GM12878 (cell line): ENCODE results near the gene PTTG2. TPM values are rescaled to one million over a fixed set of nuclear protein-coding genes. Genes with fewer than 3 reads are reported as not detected.

Source experiments
- ATAC-seq: fragments of 200-7000 bp; cut with Tn5 transposase; 3 replicates; pipeline ENCODE4 v1.9.1; 2020; ENCODE audit warnings: mild to moderate bottlenecking, moderate library complexity
- BruUV-seq: library from RNA; stranded (reverse); fragments of 400-500 nt; replicated peaks from 2 replicates; lab custom pipeline; 2021; lab: Mats Ljungman, UMichigan
- CTCF ChIA-PET: fragments of 300-600 bp; sonication (Branson Sonifier 250); formaldehyde crosslinking; extraction: SDS; loops from one replicate; lab custom pipeline; 2021; ENCODE audit warnings: inconsistent platforms; lab: Yijun Ruan, JAX
- POLR2A ChIA-PET: fragments of 350-600 bp; formaldehyde crosslinking; extraction: SDS; loops from one replicate; lab custom pipeline; 2021; ENCODE audit warnings: inconsistent platforms; lab: Charles Lee
- RAD21 ChIA-PET: fragments of 300-600 bp; sonication (Branson Sonifier 250); formaldehyde crosslinking; loops from one replicate; lab custom pipeline; 2023; ENCODE audit warnings: antibody characterized with exemption; ENCODE audit not compliant: unreplicated experiment; lab: Charles Lee
- SMC1A ChIA-PET: fragments of 300-600 bp; sonication (Branson Sonifier 250); formaldehyde crosslinking; loops from one replicate; lab custom pipeline; 2023; ENCODE audit not compliant: unreplicated experiment, uncharacterized antibody; lab: Charles Lee
- DNase-seq: peaks from one replicate; pipeline ENCODE4 v3.0.0-alpha.2; 2011; ENCODE audit warnings: low read depth, low spot score
- FAIRE-seq: peaks from 3 replicates; lab custom pipeline; 2011; peaks lifted over from hg19 to GRCh38; lab: Jason Lieb, UNC
- H2AFZ ChIP-seq: 2 replicates; pipeline ENCODE4 v1.6.0; 2011; ENCODE audit warnings: low read depth, low read length, control low read depth; ENCODE audit not compliant: control insufficient read depth
- H3K27ac ChIP-seq: 2 replicates; pipeline ENCODE4 v1.5.1; 2011; ENCODE audit warnings: control low read depth; ENCODE audit not compliant: control insufficient read depth, insufficient read depth
- H3K27me3 ChIP-seq, 2 experiments: replicated peaks in 1 of 2; 2 replicates each; pipeline versions ENCODE4 v1.6.0 to v1.6.1; 2011; ENCODE audit warnings: low read length in 1 of 2; ENCODE audit not compliant: control insufficient read depth in 2 of 2, insufficient read depth in 2 of 2
- H3K36me3 ChIP-seq, 2 experiments: 2 replicates each; pipeline ENCODE4 v1.5.1; 2011; ENCODE audit warnings: low read length in 1 of 2; ENCODE audit not compliant: control insufficient read depth in 2 of 2, insufficient read depth in 2 of 2
- H3K4me1 ChIP-seq: 2 replicates; pipeline ENCODE4 v1.6.1; 2011; ENCODE audit warnings: mild to moderate bottlenecking, low read length, moderate library complexity, mixed read lengths; ENCODE audit not compliant: control insufficient read depth, insufficient read depth
- H3K4me2 ChIP-seq: 2 replicates; pipeline ENCODE4 v1.6.0; 2011; ENCODE audit warnings: control low read depth; ENCODE audit not compliant: control insufficient read depth, insufficient read depth
- H3K4me3 ChIP-seq: fragments of 200-600 bp; sonication (generic); 2 replicates; pipeline ENCODE4 v1.5.1; 2016
- H3K79me2 ChIP-seq: 2 replicates; pipeline ENCODE4 v1.6.0; 2011; ENCODE audit warnings: low read length; ENCODE audit not compliant: control insufficient read depth, insufficient read depth
- H3K9ac ChIP-seq: 2 replicates; pipeline ENCODE4 v1.8.0; 2011; ENCODE audit warnings: low read length, control low read depth, mixed read lengths; ENCODE audit not compliant: control insufficient read depth, insufficient read depth
- H3K9me3 ChIP-seq: replicated peaks from 3 replicates; pipeline ENCODE4 v1.5.1; 2011; ENCODE audit warnings: mild to moderate bottlenecking, low read length; ENCODE audit not compliant: control insufficient read depth, insufficient read depth
- H4K20me1 ChIP-seq: 2 replicates; pipeline ENCODE4 v1.6.0; 2011; ENCODE audit not compliant: control insufficient read depth, insufficient read depth
- BACH1 ChIP-seq: fragments of 450-650 bp; IDR thresholded peaks from 2 replicates; pipeline ENCODE4 v1.6.1; 2017; ENCODE audit warnings: mild to moderate bottlenecking, borderline replicate concordance
- BCL11A ChIP-seq: IDR thresholded peaks from 2 replicates; pipeline ENCODE4 v1.6.1; 2011; ENCODE audit warnings: low read depth, low read length
- CREM ChIP-seq: IDR thresholded peaks from 2 replicates; pipeline ENCODE4 v1.6.1; 2014; ENCODE audit warnings: antibody characterized with exemption, low read depth
- EED ChIP-seq: sonication (generic); IDR thresholded peaks from 2 replicates; pipeline ENCODE4 v1.6.1; 2016; ENCODE audit warnings: antibody characterized with exemption, low read depth
- IKZF2 ChIP-seq, 2 experiments: fragments of 450-650 bp; IDR thresholded peaks; 2 replicates each; pipeline ENCODE4 v1.6.1; 2017; ENCODE audit warnings: mild to moderate bottlenecking in 2 of 2, moderate library complexity in 2 of 2
- NFIC ChIP-seq: IDR thresholded peaks from 2 replicates; pipeline ENCODE4 v1.6.1; 2012; ENCODE audit warnings: low read depth, mild to moderate bottlenecking, inconsistent platforms, low read length, moderate library complexity
- NFXL1 ChIP-seq: fragments of 450-650 bp; IDR thresholded peaks from 2 replicates; pipeline ENCODE4 v1.6.1; 2017; ENCODE audit warnings: antibody characterized with exemption, mild to moderate bottlenecking, borderline replicate concordance
- POLR2A ChIP-seq: IDR thresholded peaks from 2 replicates; pipeline ENCODE4 v1.6.1; 2011; ENCODE audit warnings: low read depth, mild to moderate bottlenecking, low read length
- PRDM15 ChIP-seq: fragments of 450-650 bp; formaldehyde crosslinking; IDR thresholded peaks from 2 replicates; pipeline ENCODE4 v1.4.0; 2020; ENCODE audit warnings: mild to moderate bottlenecking, moderate library complexity
- RUNX3 ChIP-seq: IDR thresholded peaks from 2 replicates; pipeline ENCODE4 v1.6.1; 2012; ENCODE audit warnings: low read length, inconsistent platforms
- SUZ12 ChIP-seq: fragments of 200-600 bp; sonication (generic); IDR thresholded peaks from one replicate; pipeline ENCODE4 v1.6.1; 2018; ENCODE audit warnings: antibody characterized with exemption, mild to moderate bottlenecking; ENCODE audit not compliant: unreplicated experiment
- TCF7 ChIP-seq: IDR thresholded peaks from 2 replicates; pipeline ENCODE4 v1.6.1; 2014; ENCODE audit warnings: antibody characterized with exemption, borderline replicate concordance
- ZNF217 ChIP-seq: fragments of 450-650 bp; IDR thresholded peaks from 2 replicates; pipeline ENCODE4 v1.6.1; 2017; ENCODE audit warnings: antibody characterized with exemption, mild to moderate bottlenecking
- WGBS: methylation state at CpG from one replicate; pipeline ENCODE4 v1.1.6; 2016; ENCODE audit warnings: low lambda C conversion rate; ENCODE audit not compliant: insufficient replicate concordance, insufficient coverage; ENCODE audit errors: missing lambda C conversion rate; 5-methylcytosine and 5-hydroxymethylcytosine counted together
- in situ Hi-C: fragments of 300-500 bp; cut with MboI; formaldehyde crosslinking; loops from 9 replicates; pipeline ENCODE4 v1.14.3; 2018; ENCODE audit warnings: mixed read lengths
- intact Hi-C: fragments of 100-400 bp; cut with micrococcal nuclease; formaldehyde crosslinking; loops from one replicate; pipeline ENCODE4 v1.14.2; 2022; ENCODE audit not compliant: unreplicated experiment
- polyA plus RNA-seq, 11 experiments: library from polyadenylated mRNA; depleted of rRNA in 4 of 11; unstranded in 6 of 11; stranded (reverse) in 5 of 11; fragments of >200 nt; fragmentation: Nextera tagmentation in 4 of 11; fragmentation: Illumina TruSeq in 1 of 11; extraction: Ambion mirVana in 4 of 11; extraction: Trizol in 1 of 11; gene quantifications; 1 replicate in 1 of 11; 2 replicates in 10 of 11; pipeline versions ENCODE4 v1.2.1 to v1.2.3, GENCODE V29; 2011 to 2016; ENCODE audit warnings: inconsistent platforms in 2 of 11, missing spikeins in 2 of 11, low read depth in 1 of 11
- total RNA-seq, 4 experiments: library from RNA; depleted of rRNA in 3 of 4; stranded (reverse); fragments of >200 nt in 3 of 4; fragmentation: Illumina TruSeq in 1 of 4; extraction: Trizol in 1 of 4; gene quantifications; 2 replicates each; pipeline versions ENCODE4 v1.2.1 to v1.2.3, GENCODE V29; 2013 to 2021
- TF ChIP-seq, protein P1 (sequence below): fragments of 450-650 bp; IDR thresholded peaks from 2 replicates; pipeline ENCODE4 v1.6.1; 2017; ENCODE audit warnings: mild to moderate bottlenecking
- TF ChIP-seq, protein P2 (sequence below), 3 experiments: IDR thresholded peaks in 2 of 3; conservative IDR thresholded peaks in 1 of 3; 2 replicates each; pipeline ENCODE4 v1.5.1; 2011; ENCODE audit warnings: low read depth in 3 of 3, low read length in 3 of 3, mild to moderate bottlenecking in 3 of 3, control low read depth in 2 of 3, moderate library complexity in 2 of 3, inconsistent platforms in 1 of 3, mixed read lengths in 1 of 3; ENCODE audit not compliant: control insufficient read depth in 2 of 3, insufficient read depth in 1 of 3; ENCODE audit errors: extremely low read depth in 1 of 3
- TF ChIP-seq, protein P3 (sequence below): IDR thresholded peaks from 2 replicates; pipeline ENCODE4 v1.6.1; 2011; ENCODE audit warnings: borderline replicate concordance, low read depth, mild to moderate bottlenecking, moderate library complexity, mixed read lengths, low read length; ENCODE audit not compliant: insufficient read depth; ENCODE audit errors: extremely low read length

The PTTG2 gene
- total and polyA plus RNA-seq, 10 of the 15 experiments (the other 5 are each of a cell fraction or from before 2014, with no cell fraction given): 0.09 to 0.54 (median 0.39) TPM; not detected in 4

GRCh38 chr4:37985730-37986275 is 25.6 kb downstream of the PTTG2 start:
- ATAC-seq (peak; percentile 55), DNase-seq (no peak), FAIRE-seq (peak; percentile 18)
- H3K4me2 ChIP-seq: no peak overlapping the region; the same call in 1 of the 2 replicates
- H3K27ac ChIP-seq: no peak overlapping the region
- no peak overlapping the region for H3K9ac ChIP-seq
- ChIA-PET POLR2A (no interaction called here), SMC1A (no interaction called here), RAD21 (interaction anchor here (0.7 kb wide), 1 partner anchor 8 kb away, joined by 3 read pairs; no protein-coding TSS in a partner anchor), CTCF (interaction anchor here (1.4 kb wide), 1 partner anchor 182 kb away, joined by 3 read pairs; no protein-coding TSS in a partner anchor)
- no peaks in the 10 kb centered on the region for H3K9me3 ChIP-seq
- no peak overlapping the region for H3K4me3 ChIP-seq
- peaks cover 4% of the 10 kb centered on the region; the same call in 1 of the 2 replicates for H4K20me1 ChIP-seq
- TF ChIP-seq CREM (peak; percentile 33; the same call in 1 of the 2 replicates), NFXL1 (no peak), RUNX3 (peak; percentile 63; the same call in 1 of the 2 replicates), ZNF217 (no peak), TCF7 (peak; percentile 25; the same call in 1 of the 2 replicates), BACH1 (no peak), POLR2A (no peak), SUZ12 (no peak), BCL11A (no peak), NFIC (peak; percentile 42; the same call in 1 of the 2 replicates), IKZF2 (IDR thresholded peaks at IDR 0.05) (no peak), EED (no peak), PRDM15 (no peak)
- TF ChIP-seq, protein P1, sequence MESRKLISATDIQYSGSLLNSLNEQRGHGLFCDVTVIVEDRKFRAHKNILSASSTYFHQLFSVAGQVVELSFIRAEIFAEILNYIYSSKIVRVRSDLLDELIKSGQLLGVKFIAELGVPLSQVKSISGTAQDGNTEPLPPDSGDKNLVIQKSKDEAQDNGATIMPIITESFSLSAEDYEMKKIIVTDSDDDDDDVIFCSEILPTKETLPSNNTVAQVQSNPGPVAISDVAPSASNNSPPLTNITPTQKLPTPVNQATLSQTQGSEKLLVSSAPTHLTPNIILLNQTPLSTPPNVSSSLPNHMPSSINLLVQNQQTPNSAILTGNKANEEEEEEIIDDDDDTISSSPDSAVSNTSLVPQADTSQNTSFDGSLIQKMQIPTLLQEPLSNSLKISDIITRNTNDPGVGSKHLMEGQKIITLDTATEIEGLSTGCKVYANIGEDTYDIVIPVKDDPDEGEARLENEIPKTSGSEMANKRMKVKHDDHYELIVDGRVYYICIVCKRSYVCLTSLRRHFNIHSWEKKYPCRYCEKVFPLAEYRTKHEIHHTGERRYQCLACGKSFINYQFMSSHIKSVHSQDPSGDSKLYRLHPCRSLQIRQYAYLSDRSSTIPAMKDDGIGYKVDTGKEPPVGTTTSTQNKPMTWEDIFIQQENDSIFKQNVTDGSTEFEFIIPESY: no peak
- TF ChIP-seq, protein P2, sequence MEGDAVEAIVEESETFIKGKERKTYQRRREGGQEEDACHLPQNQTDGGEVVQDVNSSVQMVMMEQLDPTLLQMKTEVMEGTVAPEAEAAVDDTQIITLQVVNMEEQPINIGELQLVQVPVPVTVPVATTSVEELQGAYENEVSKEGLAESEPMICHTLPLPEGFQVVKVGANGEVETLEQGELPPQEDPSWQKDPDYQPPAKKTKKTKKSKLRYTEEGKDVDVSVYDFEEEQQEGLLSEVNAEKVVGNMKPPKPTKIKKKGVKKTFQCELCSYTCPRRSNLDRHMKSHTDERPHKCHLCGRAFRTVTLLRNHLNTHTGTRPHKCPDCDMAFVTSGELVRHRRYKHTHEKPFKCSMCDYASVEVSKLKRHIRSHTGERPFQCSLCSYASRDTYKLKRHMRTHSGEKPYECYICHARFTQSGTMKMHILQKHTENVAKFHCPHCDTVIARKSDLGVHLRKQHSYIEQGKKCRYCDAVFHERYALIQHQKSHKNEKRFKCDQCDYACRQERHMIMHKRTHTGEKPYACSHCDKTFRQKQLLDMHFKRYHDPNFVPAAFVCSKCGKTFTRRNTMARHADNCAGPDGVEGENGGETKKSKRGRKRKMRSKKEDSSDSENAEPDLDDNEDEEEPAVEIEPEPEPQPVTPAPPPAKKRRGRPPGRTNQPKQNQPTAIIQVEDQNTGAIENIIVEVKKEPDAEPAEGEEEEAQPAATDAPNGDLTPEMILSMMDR (IDR thresholded peaks at IDR 0.05 in 2 of 3, conservative IDR thresholded peaks at IDR 0.05 in 1 of 3; ENCODE audit: control insufficient read depth in 2 of 3, extremely low read depth in 1 of 3, insufficient read depth in 1 of 3, low read depth in 3 of 3, low read length in 3 of 3): no peak
- TF ChIP-seq, protein P3, sequence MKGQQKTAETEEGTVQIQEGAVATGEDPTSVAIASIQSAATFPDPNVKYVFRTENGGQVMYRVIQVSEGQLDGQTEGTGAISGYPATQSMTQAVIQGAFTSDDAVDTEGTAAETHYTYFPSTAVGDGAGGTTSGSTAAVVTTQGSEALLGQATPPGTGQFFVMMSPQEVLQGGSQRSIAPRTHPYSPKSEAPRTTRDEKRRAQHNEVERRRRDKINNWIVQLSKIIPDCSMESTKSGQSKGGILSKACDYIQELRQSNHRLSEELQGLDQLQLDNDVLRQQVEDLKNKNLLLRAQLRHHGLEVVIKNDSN: no peak
- peaks cover 0 to 2% of the 10 kb centered on the region in 2 experiments; a peak in 2 of 4 replicates for H3K36me3 ChIP-seq
- peaks cover 6% of the 10 kb centered on the region for H3K79me2 ChIP-seq
- intact Hi-C loops (no loop called here), in situ Hi-C loops (no loop called here)
- no peaks in the 10 kb centered on the region for H3K27me3 ChIP-seq
- H2AFZ ChIP-seq: no peak overlapping the region
- BruUV-seq: no TSS peak
- peaks cover 3% of the 10 kb centered on the region; the same call in 1 of the 2 replicates for H3K4me1 ChIP-seq
- WGBS: 75% methylated on average over 3 of the region's 3 CpGs
